ENCODE data around the gene LARP1.

- TF ChIP-seq CTCF (IDR thresholded peaks at IDR 0.05), result no peak
- no peak for TF ChIP-seq POLR2A (IDR thresholded peaks at IDR 0.05; ENCODE audit: low read depth)
- no peak for TF ChIP-seq EP300 (IDR thresholded peaks at IDR 0.05)
- TF ChIP-seq POLR2AphosphoS5 (IDR thresholded peaks at IDR 0.05), result no peak
Measured at GRCh38 chr5:154771383-154771901, 16.3 kb downstream of the LARP1 start.

All from esophagus muscularis mucosa (tissue), 4 donors.